Vagina (tissue), 2 donors: Measurements from ENCODE around the gene HS6ST3. TPM values are rescaled to one million over a fixed set of nuclear protein-coding genes. Genes with fewer than 3 reads are reported as not detected.

Source experiments
- DNase-seq, 2 donors: peaks; one replicate each; pipeline ENCODE4 v3.0.0-alpha.2; 2017; ENCODE audit errors: extremely low spot score in 2 of 2
- H3K27ac ChIP-seq: fragments of 200-600 bp; sonication (generic); one replicate; pipeline ENCODE4 v1.5.1; 2019
- H3K27me3 ChIP-seq: fragments of 200-600 bp; sonication (generic); one replicate; pipeline ENCODE4 v1.5.1; 2019
- H3K36me3 ChIP-seq, 2 donors: fragments of 200-600 bp; sonication (generic); one replicate each; pipeline ENCODE4 v1.5.1; 2017 to 2019
- H3K4me1 ChIP-seq: fragments of 200-600 bp; sonication (generic); one replicate; pipeline ENCODE4 v1.5.1; 2019
- H3K4me3 ChIP-seq, 2 donors: fragments of 200-600 bp; sonication (generic); 1 replicate in 1 of 2; 2 replicates in 1 of 2; pipeline ENCODE4 v1.5.1; 2016 to 2019
- H3K9me3 ChIP-seq: fragments of 200-600 bp; sonication (generic); one replicate; pipeline ENCODE4 v1.5.1; 2019
- POLR2A ChIP-seq, 2 donors: fragments of 450-650 bp; IDR thresholded peaks; one replicate each; pipeline ENCODE4 v1.6.1; 2017; ENCODE audit warnings: antibody characterized with exemption in 2 of 2, mild to moderate bottlenecking in 2 of 2, moderate library complexity in 2 of 2
- POLR2AphosphoS5 ChIP-seq, 2 donors: sonication (generic); formaldehyde crosslinking; IDR thresholded peaks; one replicate each; pipeline ENCODE4 v1.9.0; 2017; ENCODE audit warnings: antibody characterized with exemption in 2 of 2, mild to moderate bottlenecking in 2 of 2, low read depth in 1 of 2; ENCODE audit not compliant: insufficient read depth in 1 of 2
- intact Hi-C: fragments of 100-400 bp; cut with DNase I; formaldehyde crosslinking; loops from one replicate; pipeline ENCODE4 v1.15.1; 2023
- total RNA-seq: library from RNA; depleted of rRNA; stranded (reverse); fragments of >200 nt; gene quantifications from one replicate; pipeline ENCODE4 v1.2.3, GENCODE V29; 2016
- TF ChIP-seq, protein P1 (sequence below), 3 experiments: fragments of 450-650 bp in 2 of 3; fragments of 200-600 bp in 1 of 3; sonication (generic) in 1 of 3; IDR thresholded peaks; one replicate each; pipeline ENCODE4 v1.5.1; 2017 to 2019; ENCODE audit warnings: antibody characterized with exemption in 3 of 3, mild to moderate bottlenecking in 2 of 3, moderate library complexity in 2 of 3

HS6ST3 gene
- total RNA-seq, 1 donor from 2014 or later, result 0.49 TPM

DNA sequence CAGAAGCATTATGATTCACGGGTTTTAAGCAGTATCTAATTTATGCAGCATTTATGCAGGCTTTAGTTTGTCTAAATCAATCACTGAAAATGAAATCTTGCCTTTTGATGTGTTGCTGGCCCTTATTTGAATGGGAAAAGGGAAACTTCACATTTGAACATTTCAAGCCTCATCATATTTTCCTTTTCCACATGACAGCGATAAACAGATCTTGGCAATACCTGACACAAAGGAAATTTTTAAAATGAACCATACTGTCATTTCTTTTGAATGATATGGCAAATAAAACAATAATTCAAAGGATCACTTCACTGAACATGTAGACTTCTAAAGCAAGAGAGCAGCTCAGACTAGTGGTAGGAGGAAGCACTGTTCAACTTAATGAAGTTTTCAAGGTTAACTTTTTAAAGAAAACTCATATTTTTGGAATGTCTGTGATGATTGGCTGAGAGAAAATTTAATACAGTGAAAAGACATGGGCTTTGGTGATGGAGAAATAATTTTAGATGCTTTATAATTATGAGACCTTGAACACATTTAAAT lies 706.3 kb downstream of the HS6ST3 start:
- intact Hi-C loops, result no loop called here
- Histone ChIP-seq H3K4me1 (no peaks in the 10 kb centered on the region), H3K27ac (no peak overlapping the region), H3K36me3 (no peaks in the 10 kb centered on the region), H3K4me3 (no peak overlapping the region), H3K9me3 (no peaks in the 10 kb centered on the region), H3K27me3 (no peaks in the 10 kb centered on the region)
- TF ChIP-seq, protein P1, sequence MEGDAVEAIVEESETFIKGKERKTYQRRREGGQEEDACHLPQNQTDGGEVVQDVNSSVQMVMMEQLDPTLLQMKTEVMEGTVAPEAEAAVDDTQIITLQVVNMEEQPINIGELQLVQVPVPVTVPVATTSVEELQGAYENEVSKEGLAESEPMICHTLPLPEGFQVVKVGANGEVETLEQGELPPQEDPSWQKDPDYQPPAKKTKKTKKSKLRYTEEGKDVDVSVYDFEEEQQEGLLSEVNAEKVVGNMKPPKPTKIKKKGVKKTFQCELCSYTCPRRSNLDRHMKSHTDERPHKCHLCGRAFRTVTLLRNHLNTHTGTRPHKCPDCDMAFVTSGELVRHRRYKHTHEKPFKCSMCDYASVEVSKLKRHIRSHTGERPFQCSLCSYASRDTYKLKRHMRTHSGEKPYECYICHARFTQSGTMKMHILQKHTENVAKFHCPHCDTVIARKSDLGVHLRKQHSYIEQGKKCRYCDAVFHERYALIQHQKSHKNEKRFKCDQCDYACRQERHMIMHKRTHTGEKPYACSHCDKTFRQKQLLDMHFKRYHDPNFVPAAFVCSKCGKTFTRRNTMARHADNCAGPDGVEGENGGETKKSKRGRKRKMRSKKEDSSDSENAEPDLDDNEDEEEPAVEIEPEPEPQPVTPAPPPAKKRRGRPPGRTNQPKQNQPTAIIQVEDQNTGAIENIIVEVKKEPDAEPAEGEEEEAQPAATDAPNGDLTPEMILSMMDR (IDR thresholded peaks at IDR 0.05), result no peak
- TF ChIP-seq POLR2A (IDR thresholded peaks at IDR 0.05) (no peak), POLR2AphosphoS5 (IDR thresholded peaks at IDR 0.05; ENCODE audit: insufficient read depth in 1 of 2, low read depth in 1 of 2) (no peak)
- no peak for DNase-seq

DNA sequence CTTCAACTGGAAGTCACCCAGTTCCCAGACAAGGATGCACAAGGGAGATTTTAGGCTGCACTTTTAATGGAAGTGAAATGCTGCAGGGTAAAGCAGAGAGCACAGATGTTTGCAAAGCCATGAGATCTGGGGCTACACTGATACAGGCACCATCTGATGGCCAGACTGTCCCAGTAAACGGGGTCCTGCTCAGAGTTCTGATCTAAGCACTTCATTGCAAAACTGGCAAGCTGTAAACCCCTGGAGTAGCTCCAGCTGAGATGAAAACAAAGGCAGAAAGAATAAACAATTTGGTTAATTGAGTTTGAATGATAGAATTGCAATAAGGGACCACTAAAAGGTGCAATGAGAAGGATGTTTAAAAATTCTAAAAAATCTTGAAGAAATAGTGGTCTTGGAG lies 707.2 kb downstream of the HS6ST3 start:
- TF ChIP-seq POLR2A (IDR thresholded peaks at IDR 0.05) (no peak), POLR2AphosphoS5 (IDR thresholded peaks at IDR 0.05; ENCODE audit: insufficient read depth in 1 of 2, low read depth in 1 of 2) (no peak)
- TF ChIP-seq, protein P1 (IDR thresholded peaks at IDR 0.05), result no peak
- Histone ChIP-seq H3K9me3 (no peaks in the 10 kb centered on the region), H3K36me3 (no peaks in the 10 kb centered on the region), H3K27me3 (no peaks in the 10 kb centered on the region), H3K4me1 (no peaks in the 10 kb centered on the region), H3K27ac (no peak overlapping the region), H3K4me3 (no peak overlapping the region)
- intact Hi-C loops, result no loop called here
- no peak for DNase-seq

DNA sequence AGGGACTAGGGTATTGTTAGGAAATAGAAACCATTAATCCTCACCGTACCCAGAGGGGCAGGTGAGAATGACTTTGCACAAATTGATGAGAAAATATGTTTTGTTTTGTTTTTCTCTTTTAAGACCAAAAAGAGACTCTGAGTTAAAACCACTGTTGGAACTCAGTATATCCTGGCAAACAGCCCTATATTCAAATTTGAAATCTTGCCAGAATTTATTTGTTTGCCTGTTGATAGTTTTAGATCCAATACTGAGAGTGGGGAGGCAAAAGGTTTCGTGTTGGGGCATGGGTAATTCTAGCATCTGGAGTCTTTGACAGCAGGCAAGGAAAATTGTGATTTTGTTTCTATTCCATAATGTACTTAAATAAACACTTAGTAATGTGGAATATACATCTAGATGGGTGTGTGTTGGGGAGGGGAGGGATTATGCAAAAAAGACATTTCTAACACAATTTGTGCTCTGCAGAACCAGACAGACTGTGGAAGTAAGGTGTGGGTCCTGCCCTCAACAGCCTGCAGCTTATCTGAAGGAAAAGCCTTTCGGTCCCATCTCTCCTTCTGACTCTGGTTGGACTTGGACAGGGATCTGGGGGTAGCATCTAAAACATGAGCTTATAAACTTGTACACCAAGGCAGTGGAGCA lies 713.7 kb downstream of the HS6ST3 start:
- DNase-seq, result no peak
- Histone ChIP-seq H3K27ac (no peak overlapping the region), H3K9me3 (no peaks in the 10 kb centered on the region), H3K4me3 (no peak overlapping the region), H3K36me3 (no peaks in the 10 kb centered on the region), H3K4me1 (no peaks in the 10 kb centered on the region), H3K27me3 (no peaks in the 10 kb centered on the region)
- intact Hi-C loops, result no loop called here
- TF ChIP-seq POLR2A (IDR thresholded peaks at IDR 0.05), result no peak
- TF ChIP-seq, protein P1 (IDR thresholded peaks at IDR 0.05), result no peak
- no peak for TF ChIP-seq POLR2AphosphoS5 (IDR thresholded peaks at IDR 0.05; ENCODE audit: insufficient read depth in 1 of 2, low read depth in 1 of 2)

DNA sequence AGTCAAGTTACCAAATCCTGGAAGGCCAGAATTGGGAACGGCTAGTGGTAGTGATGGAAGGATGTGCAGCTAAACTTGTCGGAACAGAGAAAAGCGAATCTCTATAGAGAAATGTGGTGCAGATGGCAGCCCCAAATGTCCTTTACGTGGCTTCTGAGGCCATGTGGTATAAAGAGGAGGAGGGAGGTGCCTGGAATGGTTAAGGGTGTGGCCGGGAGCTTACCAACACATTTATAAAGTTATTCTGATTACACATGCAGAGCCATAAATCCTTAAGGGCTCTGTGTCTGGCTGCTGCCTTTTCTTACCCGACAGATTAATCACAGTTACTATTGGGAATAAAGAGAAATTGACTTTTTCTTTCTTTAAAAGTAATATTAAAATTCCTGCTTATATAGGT lies 714.3 kb downstream of the HS6ST3 start:
- intact Hi-C loops, result no loop called here
- no peaks in the 10 kb centered on the region for H3K36me3 ChIP-seq
- no peak for TF ChIP-seq POLR2AphosphoS5 (IDR thresholded peaks at IDR 0.05; ENCODE audit: insufficient read depth in 1 of 2, low read depth in 1 of 2)
- TF ChIP-seq, protein P1 (IDR thresholded peaks at IDR 0.05), result no peak
- no peak for TF ChIP-seq POLR2A (IDR thresholded peaks at IDR 0.05)
- H3K4me3 ChIP-seq, result no peak overlapping the region
- no peaks in the 10 kb centered on the region for H3K9me3 ChIP-seq
- no peaks in the 10 kb centered on the region for H3K4me1 ChIP-seq
- H3K27ac ChIP-seq, result no peak overlapping the region
- H3K27me3 ChIP-seq, result no peaks in the 10 kb centered on the region
- DNase-seq, result no peak

DNA sequence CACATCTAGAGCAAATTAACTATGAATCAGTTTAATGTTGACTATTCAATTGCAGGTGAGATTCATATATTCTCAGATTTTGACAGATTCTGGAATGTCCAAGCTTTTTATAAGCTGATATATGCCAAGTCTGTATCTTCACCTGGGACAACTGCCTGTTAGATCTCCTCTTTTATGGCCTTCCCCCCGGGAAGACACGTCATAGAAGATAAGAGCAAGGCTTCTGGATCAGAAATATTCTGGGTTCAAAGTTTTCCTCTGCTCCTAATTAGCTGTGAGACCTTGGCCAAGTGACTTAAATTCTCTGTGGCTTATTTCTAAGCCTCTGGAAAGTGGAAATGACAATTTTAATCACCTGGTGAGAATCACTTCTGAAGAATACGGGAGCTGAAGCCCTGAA lies 716.8 kb downstream of the HS6ST3 start:
- Histone ChIP-seq H3K27me3 (no peaks in the 10 kb centered on the region), H3K27ac (no peak overlapping the region), H3K36me3 (no peaks in the 10 kb centered on the region), H3K9me3 (no peaks in the 10 kb centered on the region), H3K4me3 (no peak overlapping the region), H3K4me1 (no peaks in the 10 kb centered on the region)
- DNase-seq, result no peak
- TF ChIP-seq, protein P1 (IDR thresholded peaks at IDR 0.05), result no peak
- TF ChIP-seq POLR2A (IDR thresholded peaks at IDR 0.05) (no peak), POLR2AphosphoS5 (IDR thresholded peaks at IDR 0.05; ENCODE audit: insufficient read depth in 1 of 2, low read depth in 1 of 2) (no peak)
- intact Hi-C loops, result no loop called here
